GM21381 (cell line): ENCODE measurements around the gene MUC5B.
"Not testable (repeated sequence)": the region's sequence is repeated elsewhere in the genome, so short reads cannot be mapped to it uniquely, and the experiment has no call there.

ENCODE experiments used
- ATAC-seq: cut with Tn5 transposase; IDR thresholded peaks from one replicate; pipeline ENCODE4 v1.9.1; 2021; ENCODE audit warnings: mild to moderate bottlenecking, moderate library complexity; ENCODE audit not compliant: unreplicated experiment

MUC5B gene

GRCh38 chr11:1261241-1262071 lies 38.6 kb downstream of the MUC5B start:
- no peak for ATAC-seq

GRCh38 chr11:1262172-1263006 lies 39.5 kb downstream of the MUC5B start:
- ATAC-seq: peak; percentile 76

- ATAC-seq: peak; percentile 23
Measured at GRCh38 chr11:1263010-1263409, 40.1 kb downstream of the MUC5B start.

- ATAC-seq: not testable (repeated sequence)
Measured at GRCh38 chr11:1264444-1264843, 41.6 kb downstream of the MUC5B start.

- ATAC-seq: not testable (repeated sequence)
Measured at GRCh38 chr11:1265480-1265879, 42.6 kb downstream of the MUC5B start.

- ATAC-seq: not testable (repeated sequence)
Measured at GRCh38 chr11:1266976-1267375, 44.1 kb downstream of the MUC5B start.

- ATAC-seq: no peak
Measured at GRCh38 chr11:1267441-1268100, 44.7 kb downstream of the MUC5B start.

GRCh38 chr11:1269957-1270356 lies 47.1 kb downstream of the MUC5B start:
- no peak for ATAC-seq

- no peak for ATAC-seq
Measured at GRCh38 chr11:1270476-1270875, 47.6 kb downstream of the MUC5B start.

- no peak for ATAC-seq
Measured at GRCh38 chr11:1271002-1271401, 48.1 kb downstream of the MUC5B start.

GRCh38 chr11:1271406-1271805 lies 48.5 kb downstream of the MUC5B start:
- ATAC-seq: no peak

- ATAC-seq: no peak
Measured at GRCh38 chr11:1271927-1272326, 49.1 kb downstream of the MUC5B start.

GRCh38 chr11:1272531-1272930 lies 49.7 kb downstream of the MUC5B start:
- no peak for ATAC-seq

GRCh38 chr11:1274501-1274900 lies 51.6 kb downstream of the MUC5B start:
- no peak for ATAC-seq

GRCh38 chr11:1275021-1275420 lies 52.2 kb downstream of the MUC5B start:
- ATAC-seq: no peak

GRCh38 chr11:1276041-1276790 lies 53.4 kb downstream of the MUC5B start:
- no peak for ATAC-seq

- ATAC-seq: no peak
Measured at GRCh38 chr11:1276866-1277615, 54.2 kb downstream of the MUC5B start.

- no peak for ATAC-seq
Measured at GRCh38 chr11:1277936-1278512, 55.2 kb downstream of the MUC5B start.

- no peak for ATAC-seq
Measured at GRCh38 chr11:1278766-1279673, 56.2 kb downstream of the MUC5B start.
